Thoracic aorta (tissue), 2 donors: ENCODE data around the gene PRKCB. TPM values are rescaled to one million over a fixed set of nuclear protein-coding genes. Genes with fewer than 3 reads are reported as not detected.

Source experiments
- ATAC-seq: fragments of 150-250 bp; one replicate; pipeline ENCODE4 v1.8.0; 2017; ENCODE audit warnings: low read depth; ENCODE audit not compliant: insufficient number of reproducible peaks, low FRiP score
- DNase-seq: peaks from one replicate; pipeline ENCODE4 v3.0.0-alpha.2; 2020; ENCODE audit warnings: low spot score
- H3K27ac ChIP-seq, 2 donors: fragments of 200-600 bp; sonication (generic); 1 replicate in 1 of 2; 2 replicates in 1 of 2; pipeline ENCODE4 v1.5.1; 2016; ENCODE audit warnings: mild to moderate bottlenecking in 2 of 2, moderate library complexity in 2 of 2
- H3K27me3 ChIP-seq: fragments of 200-600 bp; sonication (generic); replicated peaks from 2 replicates; pipeline ENCODE4 v1.6.0; 2016; ENCODE audit warnings: mild to moderate bottlenecking; ENCODE audit not compliant: insufficient read depth
- H3K36me3 ChIP-seq: fragments of 200-600 bp; sonication (generic); one replicate; pipeline ENCODE4 v1.5.1; 2016
- H3K4me1 ChIP-seq, 2 donors: fragments of 200-600 bp; sonication (generic); 1 replicate in 1 of 2; 2 replicates in 1 of 2; pipeline versions ENCODE4 v1.5.1 to v1.6.0; 2016; ENCODE audit warnings: low read depth in 2 of 2, mild to moderate bottlenecking in 1 of 2; ENCODE audit not compliant: control insufficient read depth in 1 of 2
- H3K4me3 ChIP-seq: fragments of 200-600 bp; sonication (generic); 2 replicates; pipeline ENCODE4 v1.5.1; 2016; ENCODE audit warnings: mild to moderate bottlenecking
- H3K9me3 ChIP-seq: fragments of 200-600 bp; sonication (generic); 2 replicates; pipeline ENCODE4 v1.5.1; 2016
- total RNA-seq, 2 donors: library from RNA; depleted of rRNA; stranded (reverse); fragments of >200 nt; gene quantifications; one replicate each; pipeline versions ENCODE4 v1.1.0 to v1.2.3, GENCODE V29; 2016
- TF ChIP-seq, protein P1 (sequence below): fragments of 200-600 bp; sonication (generic); IDR thresholded peaks from one replicate; pipeline ENCODE4 v1.5.1; 2019; ENCODE audit warnings: antibody characterized with exemption

The PRKCB gene
- total RNA-seq, 2 donors from 2014 or later = 3.4 to 7.5 TPM

DNA sequence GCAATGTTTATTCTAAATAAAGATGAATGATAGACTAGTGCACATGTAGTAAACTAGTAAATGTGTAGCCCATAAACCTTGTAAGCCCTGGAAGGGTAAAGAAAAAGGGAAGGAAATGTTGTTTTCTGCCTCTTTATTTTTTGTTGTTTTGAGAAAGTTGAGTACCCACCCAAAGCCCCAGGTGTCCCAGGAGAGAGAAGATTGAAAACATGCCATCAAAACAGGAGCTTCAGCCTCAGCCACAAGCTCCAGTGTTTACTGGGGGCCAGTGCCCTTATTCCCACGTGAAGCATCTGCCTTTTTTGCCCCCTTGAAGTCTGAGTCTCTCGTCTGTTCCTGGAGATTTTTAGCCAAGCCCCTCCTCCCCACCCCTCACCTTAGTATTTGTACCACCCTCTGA, 121.5 kb downstream of the PRKCB start:
- no peaks in the 10 kb centered on the region for H3K36me3 ChIP-seq
- ATAC-seq (no peak), DNase-seq (no peak)
- H3K4me3 ChIP-seq = no peak overlapping the region
- no peak overlapping the region for H3K27ac ChIP-seq
- H3K9me3 ChIP-seq = no peaks in the 10 kb centered on the region
- no peaks in the 10 kb centered on the region for H3K27me3 ChIP-seq
- TF ChIP-seq, protein P1, sequence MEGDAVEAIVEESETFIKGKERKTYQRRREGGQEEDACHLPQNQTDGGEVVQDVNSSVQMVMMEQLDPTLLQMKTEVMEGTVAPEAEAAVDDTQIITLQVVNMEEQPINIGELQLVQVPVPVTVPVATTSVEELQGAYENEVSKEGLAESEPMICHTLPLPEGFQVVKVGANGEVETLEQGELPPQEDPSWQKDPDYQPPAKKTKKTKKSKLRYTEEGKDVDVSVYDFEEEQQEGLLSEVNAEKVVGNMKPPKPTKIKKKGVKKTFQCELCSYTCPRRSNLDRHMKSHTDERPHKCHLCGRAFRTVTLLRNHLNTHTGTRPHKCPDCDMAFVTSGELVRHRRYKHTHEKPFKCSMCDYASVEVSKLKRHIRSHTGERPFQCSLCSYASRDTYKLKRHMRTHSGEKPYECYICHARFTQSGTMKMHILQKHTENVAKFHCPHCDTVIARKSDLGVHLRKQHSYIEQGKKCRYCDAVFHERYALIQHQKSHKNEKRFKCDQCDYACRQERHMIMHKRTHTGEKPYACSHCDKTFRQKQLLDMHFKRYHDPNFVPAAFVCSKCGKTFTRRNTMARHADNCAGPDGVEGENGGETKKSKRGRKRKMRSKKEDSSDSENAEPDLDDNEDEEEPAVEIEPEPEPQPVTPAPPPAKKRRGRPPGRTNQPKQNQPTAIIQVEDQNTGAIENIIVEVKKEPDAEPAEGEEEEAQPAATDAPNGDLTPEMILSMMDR = no peak
- H3K4me1 ChIP-seq = no peaks in the 10 kb centered on the region

DNA sequence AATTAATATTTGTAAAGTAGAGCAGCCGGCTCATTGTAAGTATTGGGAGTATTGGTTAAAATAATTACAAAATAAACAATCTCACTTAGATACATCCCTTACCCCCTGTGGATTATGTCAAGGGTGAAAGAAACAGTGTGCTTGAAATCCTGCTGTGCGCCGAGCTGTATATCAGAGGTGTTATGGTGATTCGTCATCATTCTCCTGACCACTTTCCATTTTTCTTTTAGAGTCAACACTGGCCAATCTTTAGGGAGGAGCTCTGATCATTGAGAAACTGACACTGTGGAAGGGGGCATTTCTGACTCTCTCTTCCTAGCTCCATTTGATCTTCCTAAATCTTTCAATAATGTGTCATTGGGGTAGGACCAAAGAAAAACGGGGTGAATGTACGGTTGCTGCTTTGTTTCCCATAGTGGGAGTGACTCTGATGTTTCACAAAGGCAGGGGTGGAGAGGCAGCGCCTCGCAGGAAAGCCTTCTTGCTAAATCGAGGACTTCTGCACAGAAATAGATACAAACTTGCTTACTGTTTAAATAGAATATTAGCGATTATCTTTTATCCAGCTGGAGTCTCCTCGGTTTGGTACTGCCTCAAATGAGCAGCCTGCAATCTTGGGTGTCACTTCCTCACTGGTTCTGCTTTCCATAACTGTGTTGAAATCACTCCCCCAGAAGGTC, 123.4 kb downstream of the PRKCB start:
- no peak overlapping the region for H3K27ac ChIP-seq
- H3K4me3 ChIP-seq = peak overlapping the region; percentile 25
- H3K4me1 ChIP-seq = no peaks in the 10 kb centered on the region
- ATAC-seq (no peak), DNase-seq (no peak)
- H3K27me3 ChIP-seq = no peaks in the 10 kb centered on the region
- no peaks in the 10 kb centered on the region for H3K9me3 ChIP-seq
- TF ChIP-seq, protein P1 = no peak
- no peaks in the 10 kb centered on the region for H3K36me3 ChIP-seq

- Histone ChIP-seq H3K27ac (no peak overlapping the region), H3K4me3 (no peak overlapping the region), H3K4me1 (no peaks in the 10 kb centered on the region), H3K9me3 (no peaks in the 10 kb centered on the region), H3K36me3 (no peaks in the 10 kb centered on the region), H3K27me3 (no peaks in the 10 kb centered on the region)
- DNase-seq (no peak), ATAC-seq (no peak)
- TF ChIP-seq, protein P1 = no peak
Measured at GRCh38 chr16:23959752-23960072, 123.9 kb downstream of the PRKCB start.

GRCh38 chr16:23960081-23960885, 124.5 kb downstream of the PRKCB start:
- H3K4me3 ChIP-seq = no peak overlapping the region
- TF ChIP-seq, protein P1 = no peak
- no peak for ATAC-seq
- no peaks in the 10 kb centered on the region for H3K27me3 ChIP-seq
- H3K27ac ChIP-seq = no peak overlapping the region
- no peaks in the 10 kb centered on the region for H3K4me1 ChIP-seq
- DNase-seq = no peak
- no peaks in the 10 kb centered on the region for H3K9me3 ChIP-seq
- no peaks in the 10 kb centered on the region for H3K36me3 ChIP-seq

GRCh38 chr16:23962001-23962400, 126.2 kb downstream of the PRKCB start:
- TF ChIP-seq, protein P1 = no peak
- H3K9me3 ChIP-seq = no peaks in the 10 kb centered on the region
- H3K4me1 ChIP-seq = no peaks in the 10 kb centered on the region
- H3K4me3 ChIP-seq = no peak overlapping the region
- DNase-seq = no peak
- no peak for ATAC-seq
- H3K27me3 ChIP-seq = no peaks in the 10 kb centered on the region
- no peak overlapping the region for H3K27ac ChIP-seq
- H3K36me3 ChIP-seq = no peaks in the 10 kb centered on the region
